ENCODE results near the gene CDH4.

CDH4 gene

GRCh38 chr20:61621035-61621730 is 369.1 kb downstream of the CDH4 start:
- no peak for DNase-seq

DNA sequence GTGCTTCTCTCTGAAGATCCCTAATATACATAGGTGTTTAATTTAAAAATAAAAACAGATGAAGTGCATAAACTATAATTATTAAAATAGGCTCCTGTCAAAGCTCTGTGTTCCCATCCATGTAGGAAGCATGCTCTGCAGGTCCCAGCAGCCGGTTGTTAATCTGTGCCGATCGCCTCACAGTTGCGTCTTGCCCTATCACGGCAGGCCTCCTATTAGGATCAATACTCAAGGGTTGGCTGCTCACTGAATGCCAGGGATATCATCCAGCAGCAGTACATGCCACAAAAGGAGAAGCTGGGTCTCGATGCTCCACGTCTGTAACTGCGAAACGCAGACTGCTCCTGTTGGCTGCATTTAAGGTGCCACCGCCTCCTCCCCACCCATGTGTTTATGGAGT is 369.8 kb downstream of the CDH4 start:
- no peak for DNase-seq

- no peak for DNase-seq
Measured at GRCh38 chr20:61623451-61623850, 371.4 kb downstream of the CDH4 start.

DNA sequence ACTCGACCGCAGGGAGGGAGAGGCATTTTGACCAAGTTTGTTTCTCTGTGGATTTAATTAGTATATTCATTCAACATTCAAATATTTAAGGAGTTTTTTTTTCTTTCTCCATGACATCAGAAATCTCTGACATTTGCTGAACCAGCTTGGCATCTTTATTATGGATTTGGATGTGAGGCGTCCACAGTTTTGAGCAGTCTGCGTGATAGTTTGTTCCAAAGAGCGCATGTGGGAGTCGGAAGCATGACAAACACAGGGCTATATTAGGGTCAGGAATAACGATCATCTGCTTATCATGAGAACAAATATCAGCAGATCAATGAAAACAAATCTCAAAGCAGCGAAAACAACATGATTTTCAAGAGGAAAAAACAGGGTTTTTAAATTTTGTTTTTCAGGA is 373.2 kb downstream of the CDH4 start:
- DNase-seq = no peak

DNA sequence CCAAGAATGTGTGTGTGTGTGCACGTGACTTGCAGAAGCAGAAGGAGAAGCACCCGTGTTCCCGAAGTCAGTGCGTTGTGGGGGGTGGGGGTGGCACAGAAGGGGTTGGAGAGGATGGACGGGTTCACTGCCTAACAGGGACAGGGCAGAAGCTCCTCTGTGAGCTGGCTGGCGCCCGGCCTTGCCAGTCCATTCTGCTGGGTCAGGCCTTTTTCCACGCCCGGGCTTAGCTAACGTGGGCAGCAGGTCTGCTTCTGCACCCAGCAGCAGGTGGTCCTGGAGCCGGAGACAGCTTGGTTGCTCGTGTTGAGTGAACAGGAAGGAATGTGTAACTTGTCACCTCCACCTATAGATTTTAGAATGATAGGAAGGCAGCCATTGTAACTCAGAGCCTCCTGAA is 374.4 kb downstream of the CDH4 start:
- DNase-seq = no peak

DNA sequence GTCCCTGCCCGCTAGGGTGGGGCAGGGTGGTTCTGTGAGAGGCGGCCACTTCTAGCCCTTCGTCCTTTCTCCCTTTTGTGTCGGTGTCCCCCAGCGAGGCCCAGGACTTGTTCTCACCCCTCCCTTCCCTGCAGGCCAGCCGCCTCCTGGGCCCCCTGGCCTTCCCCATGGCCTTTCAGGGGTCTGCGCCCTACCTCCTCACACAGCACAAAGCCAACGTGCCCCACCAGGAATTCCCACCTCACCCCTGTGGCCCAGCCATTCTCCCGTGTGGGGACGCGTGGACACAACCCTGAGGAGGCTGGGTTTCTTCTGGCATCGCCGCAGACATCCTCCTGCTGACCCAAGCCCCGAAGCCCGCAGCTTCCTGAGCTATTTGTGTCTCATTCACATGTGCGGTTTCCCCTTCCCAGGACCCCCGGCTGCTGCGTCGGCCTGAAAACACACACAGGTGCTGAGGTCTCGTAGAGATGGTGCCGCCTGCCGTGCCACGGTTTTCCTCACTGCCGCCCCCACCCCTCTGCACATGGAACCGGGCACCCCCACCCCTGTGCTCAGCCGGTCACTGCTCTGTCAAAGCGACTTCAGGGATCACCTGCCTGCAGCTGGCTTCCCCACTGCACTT is 375.8 kb downstream of the CDH4 start:
- no peak for DNase-seq

- DNase-seq = no peak
Measured at GRCh38 chr20:61628480-61628879, 376.4 kb downstream of the CDH4 start.

DNA sequence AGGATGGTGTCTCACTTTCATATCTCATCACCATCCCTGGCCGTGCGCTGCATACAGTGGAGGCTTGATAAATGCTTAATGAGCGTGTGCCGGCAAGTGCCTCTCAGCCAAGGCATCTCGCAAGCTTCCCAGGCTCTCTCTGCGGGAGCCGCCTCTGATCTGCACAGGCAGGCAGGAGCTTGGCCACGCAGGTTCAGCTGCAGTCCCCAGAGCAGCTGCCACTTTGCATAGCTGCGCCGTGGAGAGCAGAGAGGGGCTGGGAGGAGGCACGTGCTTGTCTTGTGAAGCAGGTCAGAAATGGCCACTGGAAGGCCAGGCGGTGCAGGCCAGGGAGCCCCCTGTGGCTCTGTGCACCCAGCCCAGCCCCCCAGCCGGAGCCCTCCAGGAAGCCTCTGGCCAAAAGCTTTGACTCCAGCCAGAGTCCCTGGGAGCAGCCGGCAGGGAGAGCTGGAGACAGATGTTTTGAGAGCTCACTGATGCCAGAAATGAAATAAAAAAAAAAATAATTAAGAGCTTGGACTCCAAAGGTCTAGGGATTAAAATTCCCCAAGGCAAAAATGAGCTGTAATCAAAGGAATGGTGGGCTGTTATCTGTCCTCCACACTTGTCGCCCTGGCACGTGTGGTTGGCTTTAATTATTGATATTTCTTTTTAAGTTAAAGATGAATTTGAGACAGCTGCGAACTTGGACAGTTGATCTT is 377.0 kb downstream of the CDH4 start:
- DNase-seq = no peak

DNA sequence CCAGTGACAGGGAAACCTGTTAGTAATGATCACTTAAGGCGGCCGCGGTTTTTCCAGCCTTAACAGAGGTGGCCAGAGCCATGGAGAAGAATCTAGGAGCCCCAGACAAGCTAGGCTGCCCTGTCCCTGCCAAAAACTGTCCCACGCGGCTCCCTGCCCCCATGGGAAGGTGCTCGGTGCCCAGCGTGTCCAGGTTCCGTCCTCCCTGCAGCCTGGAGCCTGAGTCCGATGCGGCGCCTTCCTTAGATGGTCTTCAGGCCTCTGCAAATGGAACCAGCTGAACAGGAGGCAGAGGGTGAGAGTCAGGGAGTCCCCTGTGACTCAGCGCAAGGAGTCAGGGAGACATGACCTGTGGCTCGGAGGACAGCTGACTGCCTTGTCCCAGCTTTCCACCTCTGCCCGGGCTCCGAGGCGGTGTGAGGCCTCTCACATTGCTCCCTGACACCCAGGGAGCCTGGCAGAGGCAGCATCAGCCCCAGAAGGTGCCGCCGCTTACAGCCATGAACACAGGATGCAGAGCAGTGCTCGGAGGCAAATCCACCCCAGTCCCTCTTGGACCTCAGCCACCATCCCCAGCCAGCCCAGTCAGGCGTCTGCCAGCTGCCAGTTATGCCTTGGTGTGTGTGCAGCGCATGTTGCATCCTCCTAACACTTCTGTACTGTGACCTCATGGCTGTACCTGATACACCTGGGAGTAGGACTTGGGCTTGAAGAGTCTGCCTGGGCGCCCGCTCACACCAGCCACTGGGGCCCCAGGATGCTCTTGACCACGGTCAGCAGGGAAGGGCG is 377.7 kb downstream of the CDH4 start:
- no peak for DNase-seq

DNA sequence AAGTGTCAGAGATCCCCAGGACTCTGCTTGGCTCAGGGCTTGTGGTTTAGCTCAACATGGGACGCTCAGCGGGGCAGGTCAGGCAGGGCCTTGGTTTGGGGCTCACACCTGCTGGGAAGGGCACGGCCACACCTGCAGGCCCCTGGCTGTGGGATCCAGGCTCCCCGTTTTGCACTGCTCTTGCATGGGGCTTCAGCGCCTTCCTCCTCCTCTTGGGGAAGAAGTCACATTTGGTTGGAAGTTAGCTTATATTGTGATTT is 378.3 kb downstream of the CDH4 start:
- no peak for DNase-seq

- no peak for DNase-seq
Measured at GRCh38 chr20:61630816-61631215, 378.8 kb downstream of the CDH4 start.

DNA sequence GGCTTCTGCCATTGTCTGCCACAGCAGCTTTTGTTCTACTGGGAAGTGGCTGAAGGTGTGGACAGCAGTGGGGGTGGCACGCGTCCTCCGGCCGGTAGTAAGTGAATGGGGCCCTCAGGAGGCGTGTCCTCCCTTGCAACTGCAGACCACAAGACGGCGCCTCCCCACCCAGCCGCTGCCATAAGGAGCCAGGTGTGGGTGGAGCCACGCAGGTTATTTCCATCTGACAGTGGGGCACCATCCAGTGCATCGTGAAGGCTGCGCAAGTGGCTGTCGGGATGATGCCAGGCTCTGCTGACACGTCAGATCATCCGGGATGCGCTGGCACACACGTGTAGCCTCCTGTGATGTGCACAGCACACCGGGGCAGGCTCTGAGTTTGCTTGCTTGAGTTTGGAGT is 379.7 kb downstream of the CDH4 start:
- no peak for DNase-seq

- DNase-seq = no peak
Measured at GRCh38 chr20:61633004-61633403, 380.9 kb downstream of the CDH4 start.

DNA sequence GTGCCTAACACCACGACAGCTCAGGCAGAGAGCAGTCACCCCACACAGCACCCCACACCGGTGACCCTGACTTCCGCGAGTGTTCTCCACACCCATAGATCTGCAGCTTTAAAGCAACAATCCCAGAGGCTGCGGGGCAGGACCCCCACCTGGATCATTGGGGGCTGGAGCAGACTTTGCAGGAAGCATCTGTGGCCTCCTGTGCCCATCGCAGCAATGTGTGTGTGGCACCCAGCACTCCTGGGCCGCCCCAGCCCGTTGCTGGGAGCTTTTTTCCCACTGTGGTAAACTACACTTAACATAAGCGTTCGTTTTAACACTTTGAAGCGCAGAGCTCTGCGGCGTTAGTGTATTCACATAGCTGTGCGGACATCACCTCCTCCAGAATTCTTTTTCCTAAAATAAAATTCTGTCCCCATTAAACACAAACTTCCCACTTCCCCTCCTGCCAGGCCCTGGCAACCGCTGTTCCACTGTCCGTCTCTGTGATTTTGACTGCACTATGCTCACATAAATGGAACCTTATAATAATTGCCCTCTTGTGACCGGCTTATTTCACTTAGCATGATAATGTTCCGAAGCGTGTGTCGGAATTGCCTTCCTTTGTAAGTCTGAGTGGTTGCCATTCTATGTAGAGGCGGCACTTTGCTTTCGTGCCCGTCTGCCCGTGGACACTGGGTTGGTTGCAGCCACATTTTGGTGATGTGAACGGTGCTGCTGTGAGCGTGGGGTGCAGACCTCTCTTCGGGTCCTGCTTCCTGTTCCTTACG is 382.5 kb downstream of the CDH4 start:
- DNase-seq = no peak

DNA sequence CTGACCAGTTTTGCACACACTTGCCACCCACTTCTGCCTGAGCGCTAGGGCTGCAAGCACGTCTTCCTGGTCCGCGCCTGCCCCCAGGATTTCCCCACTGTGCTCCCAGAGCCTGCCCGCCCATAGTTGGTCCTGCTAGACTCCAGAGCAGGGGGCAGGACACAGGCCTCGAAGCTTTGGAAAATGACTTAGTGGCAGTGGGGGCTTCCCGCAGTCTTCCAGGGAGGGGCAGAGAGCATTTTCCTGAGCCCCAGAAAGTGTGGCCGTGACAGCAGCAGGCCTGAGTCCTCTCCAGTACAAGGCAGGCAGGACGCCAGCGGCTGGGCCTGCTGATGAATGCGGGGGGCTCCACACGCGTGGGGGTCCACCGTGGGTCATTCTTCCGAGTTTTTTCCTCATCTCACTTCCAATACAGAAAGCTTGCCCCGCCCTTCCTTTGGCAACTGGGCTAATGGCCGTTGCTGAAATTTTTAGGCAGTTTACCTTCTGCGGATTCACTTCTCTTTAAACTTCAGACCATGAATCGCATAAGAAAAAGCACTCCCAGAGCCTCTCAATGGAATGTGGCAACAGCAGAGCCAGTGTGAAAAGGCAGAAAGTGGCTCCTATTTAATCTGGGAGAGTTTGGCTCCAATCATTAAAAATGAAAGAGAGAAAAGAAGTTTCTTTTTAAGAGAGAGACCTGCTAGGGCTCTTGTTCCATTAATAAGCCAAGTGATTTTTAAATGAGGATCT is 383.8 kb downstream of the CDH4 start:
- DNase-seq = no peak

DNA sequence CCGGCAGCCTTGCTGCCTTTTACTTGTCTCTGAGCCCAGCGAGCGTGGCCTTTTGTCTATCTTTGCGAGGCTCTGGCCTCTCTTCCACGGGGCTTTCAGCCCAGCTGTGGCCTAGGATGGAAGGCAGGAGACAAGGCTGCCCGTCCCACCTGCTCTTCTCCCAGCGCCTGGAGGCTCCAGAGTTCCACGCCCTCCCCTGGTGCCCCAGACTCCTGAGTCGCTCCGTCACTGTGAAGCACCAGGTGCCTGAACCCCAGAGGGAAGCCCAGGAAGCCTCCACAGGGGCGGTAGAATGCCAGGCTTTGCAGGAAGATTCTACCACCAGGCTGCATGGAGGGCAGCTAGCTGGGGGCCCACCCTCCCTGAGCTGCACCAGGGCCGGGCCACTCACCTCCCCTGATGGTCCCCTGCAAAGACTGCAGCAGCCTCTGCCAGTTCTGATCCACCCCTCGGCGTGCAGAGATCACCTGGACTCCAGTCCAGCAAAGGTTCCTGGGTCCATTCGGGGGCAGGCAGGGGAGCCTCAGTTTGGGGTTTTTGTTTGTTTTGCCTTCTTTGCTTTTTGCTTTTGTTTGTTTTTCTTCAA is 384.6 kb downstream of the CDH4 start:
- DNase-seq = no peak

GRCh38 chr20:61638802-61639585 is 386.9 kb downstream of the CDH4 start:
- no peak for DNase-seq

- DNase-seq = no peak
Measured at GRCh38 chr20:61640131-61640870, 388.2 kb downstream of the CDH4 start.

DNA sequence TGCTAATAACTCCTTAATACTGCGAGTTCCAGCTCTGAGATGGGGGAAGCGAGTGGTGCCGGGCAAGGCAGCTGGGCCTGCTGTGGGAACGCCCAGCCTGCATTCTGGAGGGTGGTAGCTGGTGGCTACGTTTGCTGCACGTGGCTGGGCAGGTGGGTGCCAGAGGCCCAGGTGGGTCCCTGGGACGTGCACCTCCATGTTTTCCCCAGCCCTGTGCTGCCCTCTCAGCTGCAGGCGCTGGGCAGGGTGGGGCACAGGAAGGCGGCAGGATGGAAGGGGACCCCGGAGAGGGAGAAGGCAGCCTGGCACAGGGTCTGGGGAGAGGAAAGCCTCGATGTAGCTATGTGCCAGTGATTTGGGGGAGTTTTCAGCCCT is 388.8 kb downstream of the CDH4 start:
- DNase-seq = no peak

- no peak for DNase-seq
Measured at GRCh38 chr20:61643656-61644377, 391.8 kb downstream of the CDH4 start.
